ENCODE data around the gene ADD3. TPM values are rescaled to one million over a fixed set of nuclear protein-coding genes. Genes with fewer than 3 reads are reported as not detected.
A peak's percentile ranks its signal among the peaks of the same experiment; 100 is the strongest.

Gene ADD3
- total and polyA plus RNA-seq, 2 of the 13 experiments (the other 11 are each of a cell fraction or from before 2014, with no cell fraction given) = 44.7 to 57.5 TPM

GRCh38 chr10:109974504-109975191, 33.1 kb upstream of the ADD3 start (continued):
- TF ChIP-seq MZF1 (CRISPR knock-in tag; IDR thresholded peaks at IDR 0.05; ENCODE audit: borderline replicate concordance) = no peak
- no peak for TF ChIP-seq BORCS8-MEF2B (CRISPR knock-in tag; IDR thresholded peaks at IDR 0.05)
- no peak for TF ChIP-seq ARHGAP35 (CRISPR knock-in tag; IDR thresholded peaks at IDR 0.05; ENCODE audit: borderline replicate concordance)
- no peak for TF ChIP-seq UBTF (CRISPR knock-in tag; IDR thresholded peaks at IDR 0.05)
- no peak for TF ChIP-seq ZNF333 (CRISPR knock-in tag; IDR thresholded peaks at IDR 0.05; ENCODE audit: borderline replicate concordance)
- no peak for TF ChIP-seq CERS6 (CRISPR knock-in tag; IDR thresholded peaks at IDR 0.05)
- TF ChIP-seq NR2F1 (CRISPR knock-in tag; IDR thresholded peaks at IDR 0.05) = peak; percentile 49 to 91; a peak in 3 of 4 replicates
- no peak for TF ChIP-seq E2F5 (CRISPR knock-in tag; conservative IDR thresholded peaks at IDR 0.05)
- TF ChIP-seq BRF2 (CRISPR knock-in tag; IDR thresholded peaks at IDR 0.05) = no peak
- peak; percentile 51 for TF ChIP-seq SAP130 (CRISPR knock-in tag; IDR thresholded peaks at IDR 0.05; ENCODE audit: low read depth)
- TF ChIP-seq CCAR2 (optimal IDR thresholded peaks at IDR 0.05; ENCODE audit: low read depth, low read length) = no peak
- TF ChIP-seq NCOA5 (CRISPR knock-in tag; IDR thresholded peaks at IDR 0.05) = no peak
- TF ChIP-seq DMTF1 (CRISPR knock-in tag; IDR thresholded peaks at IDR 0.05) = no peak
- peak; percentile 62 for TF ChIP-seq TCF7 (IDR thresholded peaks at IDR 0.05; ENCODE audit: low read depth)
- TF ChIP-seq ZNF781 (CRISPR knock-in tag; IDR thresholded peaks at IDR 0.05; ENCODE audit: borderline replicate concordance, not compliant biosample characterization) = no peak
- TF ChIP-seq CSRNP2 (CRISPR knock-in tag; conservative IDR thresholded peaks at IDR 0.05; ENCODE audit: low read depth) = no peak
- no peak for TF ChIP-seq JUNB (CRISPR knock-in tag; IDR thresholded peaks at IDR 0.05; ENCODE audit: borderline replicate concordance)
- peak; percentile 33; the same call in 1 of the 2 replicates for TF ChIP-seq MAX (IDR thresholded peaks at IDR 0.05)
- no peak for TF ChIP-seq TCF12 (IDR thresholded peaks at IDR 0.05)
- TF ChIP-seq TCF12 (CRISPR knock-in tag; IDR thresholded peaks at IDR 0.05) = no peak

All from HepG2 (cell line).